Tibial artery (tissue), 4 donors: ENCODE results near the gene AKAP6.

Source experiments
- DNase-seq, 2 donors: peaks; one replicate each; pipeline ENCODE4 v3.0.0-alpha.2; 2019
- H3K27ac ChIP-seq, 2 donors: fragments of 200-600 bp; sonication (generic) in 1 of 2; 1 replicate in 1 of 2; 2 replicates in 1 of 2; pipeline ENCODE4 v1.5.1; 2018 to 2019; ENCODE audit warnings: mild to moderate bottlenecking in 1 of 2
- H3K27me3 ChIP-seq, 2 donors: fragments of 200-600 bp; sonication (generic) in 1 of 2; one replicate each; pipeline versions ENCODE4 v1.5.1 to v1.6.0; 2016 to 2019
- H3K36me3 ChIP-seq, 3 donors: fragments of 200-600 bp; sonication (generic) in 2 of 3; one replicate each; pipeline ENCODE4 v1.5.1; 2016 to 2019; ENCODE audit warnings: mild to moderate bottlenecking in 2 of 3
- H3K4me1 ChIP-seq, 4 donors: fragments of 200-600 bp; sonication (generic) in 2 of 4; 1 replicate in 3 of 4; 2 replicates in 1 of 4; pipeline ENCODE4 v1.5.1; 2016 to 2019
- H3K4me3 ChIP-seq, 2 donors: fragments of 200-600 bp; sonication (generic) in 1 of 2; 1 replicate in 1 of 2; 2 replicates in 1 of 2; pipeline ENCODE4 v1.5.1; 2018 to 2019; ENCODE audit warnings: mild to moderate bottlenecking in 2 of 2
- H3K9me3 ChIP-seq, 3 donors: fragments of 200-600 bp; sonication (generic) in 1 of 3; one replicate each; pipeline ENCODE4 v1.5.1; 2016 to 2019
- CTCF ChIP-seq, 2 experiments: fragments of 200-600 bp in 1 of 2; fragments of 450-650 bp in 1 of 2; IDR thresholded peaks; one replicate each; pipeline ENCODE4 v1.5.1; 2017 to 2019; ENCODE audit warnings: antibody characterized with exemption in 2 of 2, mild to moderate bottlenecking in 1 of 2, moderate library complexity in 1 of 2
- intact Hi-C: fragments of 100-400 bp; cut with DNase I; formaldehyde crosslinking; loops from one replicate; pipeline ENCODE4 v1.15.0; 2023; ENCODE audit warnings: low total_unique reads

AKAP6 gene

GRCh38 chr14:32694795-32695449 lies 365.8 kb downstream of the AKAP6 start:
- TF ChIP-seq CTCF (IDR thresholded peaks at IDR 0.05) = no peak
- intact Hi-C loops = no loop called here
- Histone ChIP-seq H3K36me3 (no peaks in the 10 kb centered on the region), H3K9me3 (no peaks in the 10 kb centered on the region), H3K27ac (no peak overlapping the region), H3K4me1 (peaks cover 0 to 27% (median 0%) of the 10 kb centered on the region in 4 donors), H3K27me3 (no peaks in the 10 kb centered on the region), H3K4me3 (no peak overlapping the region)
- no peak for DNase-seq

- intact Hi-C loops = no loop called here
- Histone ChIP-seq H3K27ac (no peak overlapping the region), H3K36me3 (no peaks in the 10 kb centered on the region), H3K4me3 (no peak overlapping the region), H3K4me1 (peaks cover 0 to 28% (median 0%) of the 10 kb centered on the region in 4 donors), H3K9me3 (no peaks in the 10 kb centered on the region), H3K27me3 (no peaks in the 10 kb centered on the region)
- no peak for DNase-seq
- TF ChIP-seq CTCF (IDR thresholded peaks at IDR 0.05) = no peak
These were observed 367.4 kb downstream of the AKAP6 start for GRCh38 chr14:32696325-32697091.

- H3K4me1 ChIP-seq = peaks cover 0 to 34% (median under 1%) of the 10 kb centered on the region in 4 donors
- no peaks in the 10 kb centered on the region for H3K27me3 ChIP-seq
- no peak overlapping the region for H3K27ac ChIP-seq
- no peak overlapping the region for H3K4me3 ChIP-seq
- no peak for DNase-seq
- no peak for TF ChIP-seq CTCF (IDR thresholded peaks at IDR 0.05)
- H3K9me3 ChIP-seq = no peaks in the 10 kb centered on the region
- no peaks in the 10 kb centered on the region for H3K36me3 ChIP-seq
- intact Hi-C loops = no loop called here
These were observed 368.0 kb downstream of the AKAP6 start for GRCh38 chr14:32697114-32697513.

- Histone ChIP-seq H3K4me3 (no peak overlapping the region), H3K4me1 (peaks cover 0 to 40% (median 4%) of the 10 kb centered on the region in 4 donors), H3K36me3 (no peaks in the 10 kb centered on the region), H3K27me3 (no peaks in the 10 kb centered on the region), H3K9me3 (no peaks in the 10 kb centered on the region), H3K27ac (no peak overlapping the region)
- no peak for DNase-seq
- intact Hi-C loops = no loop called here
- no peak for TF ChIP-seq CTCF (IDR thresholded peaks at IDR 0.05)
These were observed 368.6 kb downstream of the AKAP6 start for GRCh38 chr14:32697704-32698103.

GRCh38 chr14:32698831-32699230 lies 369.7 kb downstream of the AKAP6 start:
- H3K9me3 ChIP-seq = no peaks in the 10 kb centered on the region
- no peaks in the 10 kb centered on the region for H3K36me3 ChIP-seq
- no peak for DNase-seq
- H3K4me1 ChIP-seq = peaks cover 0 to 51% (median 7%) of the 10 kb centered on the region in 4 donors
- no peak for TF ChIP-seq CTCF (IDR thresholded peaks at IDR 0.05)
- intact Hi-C loops = no loop called here
- H3K4me3 ChIP-seq = no peak overlapping the region
- no peak overlapping the region for H3K27ac ChIP-seq
- no peaks in the 10 kb centered on the region for H3K27me3 ChIP-seq
